Bone marrow (tissue), 2 donors: ENCODE data around the gene NME4.
A peak's percentile ranks its signal among the peaks of the same experiment; 100 is the strongest.
"Not testable (repeated sequence)": the region's sequence is repeated elsewhere in the genome, so short reads cannot be mapped to it uniquely, and the experiment has no call there.

Source experiments
- DNase-seq, 2 donors: peaks; one replicate each; lab custom pipeline; 2025; lab: John Stamatoyannopoulos, UW

The NME4 gene

GRCh38 chr16:398561-399339 lies 1.8 kb downstream of the NME4 start:
- DNase-seq, result no peak

DNA sequence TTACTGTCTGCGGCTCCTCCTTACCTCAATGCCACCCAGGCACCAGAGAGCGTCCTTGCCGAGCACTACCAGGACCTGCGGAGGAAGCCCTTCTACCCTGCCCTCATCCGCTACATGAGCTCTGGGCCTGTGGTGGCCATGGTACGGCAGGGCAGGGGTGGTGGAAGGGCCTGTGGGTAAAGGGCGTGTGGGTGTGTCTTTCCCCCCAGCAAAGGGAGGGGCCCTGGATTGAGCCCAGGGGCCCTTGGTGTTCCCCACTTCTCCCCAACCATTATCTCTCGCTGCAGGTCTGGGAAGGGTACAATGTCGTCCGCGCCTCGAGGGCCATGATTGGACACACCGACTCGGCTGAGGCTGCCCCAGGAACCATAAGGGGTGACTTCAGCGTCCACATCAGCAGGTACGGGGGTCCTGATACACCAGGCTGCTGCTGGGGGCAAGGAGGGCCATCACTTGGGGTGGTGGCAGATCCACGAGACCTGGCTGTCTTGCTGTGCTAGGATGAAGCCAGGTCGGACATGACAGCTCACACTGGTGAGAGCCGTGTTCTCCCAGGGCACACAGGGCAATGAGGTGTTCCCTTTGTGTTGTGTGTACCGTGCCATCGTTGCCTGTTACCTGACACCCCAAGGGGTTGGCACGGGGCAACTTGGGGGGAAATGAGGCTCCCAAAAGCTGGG lies 2.5 kb downstream of the NME4 start:
- no peak for DNase-seq

- DNase-seq, result no peak
These were observed 3.1 kb downstream of the NME4 start for GRCh38 chr16:400061-400591.

DNA sequence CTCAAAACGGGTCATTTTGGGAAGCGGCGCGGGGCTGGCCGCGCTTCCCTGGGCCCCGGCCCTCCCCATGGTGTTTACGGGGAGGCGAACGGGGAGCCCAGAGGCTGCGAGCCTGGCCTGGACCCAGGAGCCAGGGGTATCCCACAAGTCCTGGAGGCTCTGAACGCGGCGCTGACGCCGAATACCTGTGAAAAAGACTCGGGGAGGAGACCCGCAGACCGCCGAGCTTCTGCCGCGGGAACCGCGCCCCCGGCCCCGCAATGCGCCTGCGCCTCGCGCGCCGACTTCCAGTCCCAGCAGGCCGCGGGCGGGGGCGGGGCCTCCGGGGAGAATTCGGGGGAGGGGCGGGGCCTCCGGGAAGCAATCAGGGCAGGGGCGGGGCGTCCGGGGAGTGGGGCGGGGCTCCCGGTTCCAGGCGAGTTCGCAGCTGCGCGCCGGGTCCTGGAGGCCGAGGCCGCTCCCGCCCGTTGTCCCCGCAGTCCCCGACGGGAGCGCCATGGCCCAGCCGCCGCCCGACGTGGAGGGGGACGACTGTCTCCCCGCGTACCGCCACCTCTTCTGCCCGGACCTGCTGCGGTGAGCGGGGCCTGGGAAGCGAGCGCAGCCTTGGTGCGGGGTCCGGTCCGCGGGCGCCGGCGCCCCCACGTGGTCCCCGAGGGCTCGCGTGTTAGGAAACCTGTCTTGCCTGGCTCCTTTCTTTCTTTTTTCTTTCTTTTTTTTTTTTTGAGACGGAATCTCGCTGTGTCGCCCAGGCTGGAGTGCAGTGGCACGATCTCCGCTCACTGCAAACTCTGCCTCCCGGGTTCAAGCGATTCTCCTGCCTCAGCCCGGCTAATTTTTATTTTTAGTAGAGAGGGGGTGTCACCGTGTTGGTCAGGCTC lies 4.7 kb downstream of the NME4 start, which contains the start of gene DECR2:
Gene DECR2 (plus strand): TSS at position 418 of the 881 bp plus-strand sequence. CDS start 79 bp downstream, at position 497.
- DNase-seq, result peak; percentile 89 to 96

DNA sequence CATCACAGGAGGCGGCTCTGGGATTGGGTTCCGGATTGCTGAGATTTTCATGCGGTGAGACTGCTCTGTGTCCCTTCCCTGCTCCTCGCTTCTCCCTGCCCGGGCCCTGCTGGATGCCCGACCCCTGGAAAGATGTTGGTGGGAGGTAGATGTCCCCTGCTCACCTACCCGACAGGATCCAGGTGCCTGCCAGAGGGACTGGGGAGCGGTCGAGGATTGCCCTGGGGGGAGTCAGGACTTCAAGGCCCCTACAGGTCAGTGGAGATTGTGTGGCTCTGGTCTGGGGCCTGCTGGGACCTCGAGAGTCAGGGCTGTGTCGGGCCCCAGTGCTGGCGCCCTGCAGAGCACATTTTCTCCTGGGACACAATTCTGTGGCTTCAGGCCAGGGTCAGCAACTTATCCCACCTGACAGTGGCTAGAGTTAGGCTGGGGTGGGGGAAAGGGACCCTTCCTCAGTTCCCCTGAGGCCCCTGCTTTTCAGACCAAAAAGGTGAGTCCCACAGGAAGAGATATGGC lies 8.0 kb downstream of the NME4 start:
- no peak for DNase-seq

DNA sequence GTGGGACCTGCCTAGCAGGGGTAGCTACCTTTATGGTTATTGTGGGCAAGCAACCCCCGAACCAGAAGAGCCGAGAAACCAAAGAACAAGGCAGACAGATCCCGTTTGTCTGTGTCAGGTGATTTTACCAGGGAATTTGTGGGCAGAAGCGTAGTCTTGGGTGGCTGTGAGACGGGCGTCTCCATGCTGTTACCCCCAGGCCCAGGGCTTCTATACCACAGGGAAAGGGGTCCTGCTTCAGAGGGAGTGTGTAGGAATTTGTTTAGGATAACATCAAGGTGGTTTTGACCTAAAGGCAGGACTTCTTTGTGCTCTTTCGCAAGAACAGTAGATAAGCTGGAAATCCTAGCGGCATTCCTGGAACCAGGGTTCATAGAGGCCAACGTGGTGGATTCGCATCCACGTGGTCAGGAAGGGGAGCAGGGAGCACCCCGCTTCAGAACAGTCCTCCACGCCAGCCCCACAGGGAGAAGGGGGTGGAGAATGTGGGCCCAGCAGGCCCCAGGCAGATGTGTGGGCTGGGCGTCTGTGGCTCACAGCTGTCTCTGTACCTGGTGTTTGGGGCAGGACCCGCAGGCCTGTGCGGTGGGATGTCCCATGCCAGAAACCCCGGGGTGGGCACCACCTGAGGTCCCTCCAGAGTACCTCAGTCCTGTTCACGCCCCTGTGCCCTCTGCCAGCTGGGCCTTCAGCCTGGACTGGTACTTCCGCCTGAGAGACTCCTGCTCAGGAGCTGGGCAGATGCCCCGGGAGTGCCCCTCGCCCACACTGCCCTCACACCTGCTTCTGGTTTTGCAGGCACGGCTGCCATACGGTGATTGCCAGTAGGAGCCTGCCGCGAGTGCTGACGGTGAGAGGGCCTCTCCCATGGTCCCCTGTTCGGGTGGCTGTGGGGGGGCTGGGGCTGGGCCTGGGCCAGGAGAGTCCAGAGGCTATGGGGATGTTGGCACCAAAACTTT lies 8.8 kb downstream of the NME4 start:
- DNase-seq, result no peak

- DNase-seq, result no peak
These were observed 10.3 kb downstream of the NME4 start for GRCh38 chr16:407253-407652.

GRCh38 chr16:410516-411178 lies 13.6 kb downstream of the NME4 start:
- DNase-seq, result no peak

DNA sequence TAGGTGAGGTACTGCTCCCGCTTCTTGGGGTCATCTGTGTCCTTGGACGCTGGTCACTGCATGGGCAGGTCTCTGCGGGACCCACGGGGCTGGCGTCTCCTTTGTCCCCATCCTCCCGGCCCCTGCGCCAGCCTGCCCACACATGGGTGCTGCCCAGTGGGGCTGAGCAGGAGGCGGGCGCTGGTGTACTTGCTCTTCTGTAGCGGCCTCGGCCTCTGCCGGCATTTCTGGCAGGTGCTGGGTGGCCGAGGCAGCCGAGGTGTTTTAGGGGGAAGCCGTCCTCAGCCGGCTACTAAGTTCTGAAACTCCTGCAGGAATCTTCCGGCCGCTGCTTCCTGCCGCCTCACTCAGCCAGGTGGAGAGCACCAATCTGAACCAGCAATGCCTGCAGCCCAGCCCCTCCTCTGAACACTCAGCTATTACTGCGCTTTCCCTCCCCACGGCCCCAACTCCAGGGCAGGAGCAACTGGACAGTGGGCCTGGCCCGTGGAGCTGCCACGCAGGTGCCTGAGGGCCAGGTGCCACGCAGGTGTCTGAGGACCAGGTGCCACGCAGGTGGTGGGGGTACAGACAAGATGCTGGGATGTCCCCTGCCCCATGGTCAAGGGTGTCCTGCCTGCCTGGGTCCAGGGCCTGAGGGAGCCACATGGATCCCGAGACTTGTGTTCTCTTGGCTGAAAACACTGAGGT lies 14.7 kb downstream of the NME4 start:
- DNase-seq, result no peak

DNA sequence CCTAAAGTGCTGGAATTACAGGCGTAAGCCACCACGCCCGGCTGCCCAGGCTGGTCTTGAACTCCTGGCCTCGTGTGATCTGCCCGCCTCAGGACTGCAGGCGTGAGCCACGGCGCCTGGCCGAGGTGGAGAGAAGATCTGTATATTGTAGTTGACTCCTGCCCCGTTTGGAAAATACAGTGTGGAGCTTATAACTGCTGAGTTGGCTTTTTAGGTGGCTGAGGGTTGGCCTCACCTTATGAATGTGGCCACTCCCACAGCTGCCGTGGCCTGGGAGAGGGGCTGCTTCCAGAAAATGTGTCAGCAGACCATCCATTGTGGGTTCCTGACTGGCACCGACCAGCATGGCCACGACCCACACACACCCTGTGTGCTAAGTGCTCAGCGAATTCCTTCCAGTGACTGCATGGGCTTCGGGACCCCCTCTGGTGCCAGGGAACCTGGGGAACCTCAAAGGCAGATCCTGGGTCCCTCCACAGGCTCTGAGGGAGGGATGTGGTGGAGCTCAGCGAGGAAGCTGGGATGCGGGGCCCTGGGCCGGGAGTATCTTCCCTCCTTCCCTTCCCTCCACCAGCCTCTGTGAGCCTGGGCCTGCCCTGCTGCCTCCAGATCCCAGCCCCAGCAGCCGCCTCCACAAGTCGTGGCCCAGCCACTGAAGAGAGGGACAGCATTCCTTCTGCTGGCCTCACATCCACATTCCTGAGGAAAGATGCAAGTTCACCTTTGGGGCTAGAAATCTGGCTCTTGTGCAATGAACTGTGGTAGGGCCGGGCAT lies 17.6 kb downstream of the NME4 start:
- DNase-seq, result no peak

DNA sequence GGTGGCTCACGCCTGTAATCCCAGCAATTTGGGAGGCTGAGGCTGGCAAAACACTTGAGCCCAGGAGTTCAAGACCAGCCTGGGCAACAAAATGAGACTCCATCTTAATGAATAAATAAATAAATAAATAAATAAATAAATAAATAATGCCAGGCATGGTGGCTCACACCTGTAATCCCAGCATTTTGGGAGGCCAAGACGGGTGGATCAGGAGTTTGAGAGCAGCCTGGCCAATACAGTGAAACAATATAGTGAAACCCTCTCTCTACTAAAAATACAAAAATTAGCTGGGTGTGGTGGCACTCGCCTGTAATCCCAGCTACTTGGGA lies 18.1 kb downstream of the NME4 start:
- not testable (repeated sequence) for DNase-seq

DNA sequence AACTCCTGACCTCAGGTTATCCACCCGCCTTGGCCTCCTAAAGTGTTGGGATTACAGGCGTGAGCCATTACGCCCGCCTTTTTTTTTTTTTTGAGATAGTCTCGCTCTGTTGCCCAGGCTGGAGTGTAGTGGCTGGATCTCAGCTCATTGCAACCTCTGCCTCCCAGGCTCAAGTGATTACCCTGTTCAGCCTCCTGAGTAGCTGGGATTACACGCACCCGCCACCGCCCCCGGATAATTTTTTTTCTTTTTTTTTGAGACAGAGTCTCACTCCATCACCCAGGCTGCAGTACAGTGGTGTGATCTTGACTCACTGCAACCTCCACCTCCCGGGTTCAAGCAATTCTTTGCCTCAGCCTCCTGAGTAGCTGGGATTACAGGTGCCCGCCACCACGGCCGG lies 25.2 kb downstream of the NME4 start:
- not testable (repeated sequence) for DNase-seq

- no peak for DNase-seq
These were observed 27.1 kb downstream of the NME4 start for GRCh38 chr16:424033-424622.

DNA sequence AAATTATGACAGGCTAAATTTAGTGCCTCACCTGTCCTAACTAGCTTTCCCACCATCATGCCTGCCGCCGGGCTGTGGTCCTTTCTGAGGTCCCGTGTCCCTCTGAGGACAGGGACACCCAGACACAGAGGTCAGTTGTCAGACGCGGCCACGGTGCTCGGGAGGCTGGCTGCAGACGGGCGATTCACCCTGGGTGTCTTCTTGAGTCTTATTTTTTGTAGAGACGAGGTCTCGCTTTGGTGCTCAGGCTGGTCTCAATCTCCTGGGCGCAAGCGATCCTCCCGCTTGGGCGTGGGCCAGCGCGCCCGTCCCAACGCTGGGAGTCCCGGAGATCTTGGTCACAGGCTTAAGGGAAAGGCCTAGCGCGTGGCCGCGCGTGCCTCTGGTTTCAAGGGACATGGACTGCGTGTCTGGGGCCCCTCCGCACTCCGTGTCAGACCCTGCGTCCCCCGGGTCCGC lies 27.7 kb downstream of the NME4 start:
- DNase-seq, result no peak

DNA sequence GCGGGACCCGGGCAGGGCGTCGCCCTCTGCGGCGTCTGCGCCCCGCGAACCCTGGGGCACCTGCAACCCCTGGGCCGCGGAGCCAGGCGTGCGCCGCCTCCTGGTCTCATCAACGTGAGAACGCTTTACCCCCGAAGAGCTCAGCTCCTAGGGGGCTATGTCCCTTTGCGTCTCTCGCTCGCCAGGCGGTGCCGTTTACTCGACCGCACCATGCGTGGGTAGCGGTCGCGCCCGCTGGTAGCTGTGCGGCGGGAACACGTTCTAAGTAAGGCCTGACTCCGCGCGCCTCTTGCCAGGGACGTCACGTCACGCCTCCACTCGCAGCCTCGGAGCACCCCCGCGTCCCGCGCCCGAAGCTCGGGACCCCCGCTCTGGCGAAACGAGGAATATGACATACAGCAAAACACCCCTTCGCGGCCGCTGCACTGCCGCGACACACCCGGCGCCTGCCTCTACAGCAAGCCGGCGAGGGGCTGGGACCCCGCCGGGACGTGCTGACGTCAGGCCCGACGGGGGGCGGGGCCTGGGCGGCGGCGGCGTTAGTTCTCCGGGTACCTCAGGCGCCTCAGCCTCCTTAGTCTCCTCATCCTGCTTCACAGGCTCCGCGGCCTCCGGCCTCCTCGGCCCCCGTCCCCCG lies 28.2 kb downstream of the NME4 start, which contains the start of gene RAB11FIP3:
Gene RAB11FIP3 (plus strand): TSS at position 568 of the 637 bp plus-strand sequence. CDS start 358 bp downstream, outside the sequence.
- DNase-seq, result peak; percentile 56 to 63

DNA sequence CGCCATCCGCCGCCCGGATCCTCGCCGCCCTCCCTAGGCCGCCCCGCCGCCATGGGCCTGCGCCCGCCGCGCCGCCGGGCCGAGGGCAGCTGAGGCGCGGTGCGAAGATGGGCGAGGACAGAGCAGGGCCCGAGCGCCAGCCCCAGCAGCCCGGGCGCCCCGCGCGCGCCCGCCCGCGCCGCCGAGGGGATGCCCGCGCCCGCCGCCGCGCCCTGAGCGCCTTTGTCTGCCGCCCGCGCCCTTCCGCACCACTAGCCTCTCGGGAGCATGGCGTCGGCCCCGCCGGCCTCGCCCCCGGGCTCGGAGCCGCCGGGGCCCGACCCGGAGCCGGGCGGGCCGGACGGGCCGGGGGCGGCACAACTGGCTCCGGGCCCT lies 28.7 kb downstream of the NME4 start:
- no peak for DNase-seq

GRCh38 chr16:426115-426905 lies 29.3 kb downstream of the NME4 start:
- DNase-seq, result no peak
